Measurements from ENCODE around the gene ST7.
A peak's percentile ranks its signal among the peaks of the same experiment; 100 is the strongest.
"Not testable (repeated sequence)": the region's sequence is repeated elsewhere in the genome, so short reads cannot be mapped to it uniquely, and the experiment has no call there.

The ST7 gene

DNA sequence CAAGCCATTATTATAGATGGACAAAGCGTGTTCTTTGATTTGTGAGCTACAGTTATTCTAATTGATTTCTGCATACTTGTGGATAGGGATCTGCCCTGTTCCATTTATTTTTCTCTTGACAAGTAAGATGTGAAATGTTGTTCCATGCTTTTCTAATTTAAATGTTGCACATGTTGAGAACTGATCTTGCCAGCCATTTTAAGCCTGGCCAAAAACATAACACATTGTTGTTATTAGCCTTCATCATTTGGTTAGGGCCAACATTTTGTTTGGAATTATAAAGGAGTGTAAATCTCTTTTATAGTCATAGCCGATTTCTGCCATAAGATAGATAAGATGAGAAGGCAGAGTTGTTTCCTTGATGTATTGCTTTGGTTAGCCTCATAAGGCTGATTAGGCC, 252.6 kb downstream of the ST7 start:
- DNase-seq: peak; percentile 25

DNA sequence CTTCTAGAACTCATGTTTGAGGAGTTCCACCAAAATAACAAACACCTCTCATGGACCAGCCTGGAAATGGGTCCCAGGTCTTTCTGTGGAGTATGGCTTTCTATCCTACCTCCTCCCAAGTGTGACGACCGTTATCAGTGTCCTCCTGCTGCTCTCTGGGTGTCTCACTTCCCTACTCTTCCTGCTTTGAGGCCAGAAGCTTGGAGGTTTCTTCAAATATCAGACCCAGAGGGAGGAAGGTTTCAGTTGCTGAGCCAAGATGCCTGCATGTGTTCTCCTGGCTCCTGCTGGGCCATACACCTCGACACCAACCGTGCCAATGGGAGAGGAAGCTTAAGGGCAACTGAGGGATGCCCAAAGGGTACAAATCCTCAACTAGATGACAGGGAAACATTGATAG, 255.0 kb downstream of the ST7 start:
- DNase-seq: no peak

DNA sequence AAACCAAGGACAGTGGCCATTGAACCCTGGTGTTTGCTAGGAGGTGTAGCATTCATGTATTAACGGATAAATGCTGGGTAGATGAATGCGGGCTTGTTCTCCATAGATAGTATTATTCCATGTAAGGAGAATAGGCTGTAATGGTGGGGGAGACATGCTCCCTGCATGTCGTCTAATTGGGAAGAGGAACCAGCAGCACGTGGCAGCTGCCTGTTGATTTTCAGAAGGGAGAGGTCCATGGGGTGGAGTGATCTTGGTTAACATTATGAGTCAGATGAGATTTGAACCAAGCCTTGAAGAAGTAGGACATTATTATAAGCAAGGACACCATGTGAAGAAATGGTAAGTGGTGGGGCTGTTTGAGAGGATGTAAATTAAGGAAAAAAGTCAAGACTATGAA, 257.1 kb downstream of the ST7 start:
- no peak for DNase-seq

DNA sequence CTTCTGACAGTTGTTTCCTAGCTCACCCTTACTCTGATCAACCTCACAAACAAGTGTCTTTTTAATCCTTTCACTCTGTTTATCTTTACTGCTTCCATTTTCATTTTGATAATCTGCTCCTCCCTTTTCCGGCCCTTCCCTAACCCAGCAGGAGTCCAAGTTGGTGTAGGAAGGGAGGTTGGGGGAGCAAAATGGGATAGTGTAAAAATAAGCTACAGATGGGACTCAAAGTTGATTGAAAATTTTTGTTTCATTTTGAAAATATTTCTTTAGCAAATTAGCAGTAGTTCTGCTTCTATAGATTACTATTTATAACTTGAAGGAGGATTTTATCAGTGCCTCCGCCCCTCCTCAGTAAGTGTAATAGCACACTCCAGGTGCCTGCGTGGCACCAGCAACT, 257.6 kb downstream of the ST7 start:
- no peak for DNase-seq

DNA sequence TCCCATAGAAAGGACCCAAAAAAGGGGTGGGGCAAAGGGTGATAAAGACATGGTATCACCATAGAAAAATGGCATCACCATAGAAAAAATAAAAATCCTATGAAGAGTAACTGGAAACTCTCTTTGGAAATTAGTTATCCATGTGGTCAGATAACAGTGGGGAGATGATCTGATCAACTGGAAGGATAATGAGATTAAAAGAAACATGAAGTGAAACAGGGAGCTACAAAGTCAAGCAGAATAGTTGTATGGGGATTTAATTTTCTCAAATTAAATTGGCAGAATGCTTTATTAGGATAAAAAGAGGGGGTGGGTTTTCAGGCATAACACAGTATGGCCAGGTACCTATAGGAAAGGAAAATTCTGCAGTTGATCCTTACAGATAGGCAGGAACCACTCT, 258.3 kb downstream of the ST7 start:
- no peak for DNase-seq

DNA sequence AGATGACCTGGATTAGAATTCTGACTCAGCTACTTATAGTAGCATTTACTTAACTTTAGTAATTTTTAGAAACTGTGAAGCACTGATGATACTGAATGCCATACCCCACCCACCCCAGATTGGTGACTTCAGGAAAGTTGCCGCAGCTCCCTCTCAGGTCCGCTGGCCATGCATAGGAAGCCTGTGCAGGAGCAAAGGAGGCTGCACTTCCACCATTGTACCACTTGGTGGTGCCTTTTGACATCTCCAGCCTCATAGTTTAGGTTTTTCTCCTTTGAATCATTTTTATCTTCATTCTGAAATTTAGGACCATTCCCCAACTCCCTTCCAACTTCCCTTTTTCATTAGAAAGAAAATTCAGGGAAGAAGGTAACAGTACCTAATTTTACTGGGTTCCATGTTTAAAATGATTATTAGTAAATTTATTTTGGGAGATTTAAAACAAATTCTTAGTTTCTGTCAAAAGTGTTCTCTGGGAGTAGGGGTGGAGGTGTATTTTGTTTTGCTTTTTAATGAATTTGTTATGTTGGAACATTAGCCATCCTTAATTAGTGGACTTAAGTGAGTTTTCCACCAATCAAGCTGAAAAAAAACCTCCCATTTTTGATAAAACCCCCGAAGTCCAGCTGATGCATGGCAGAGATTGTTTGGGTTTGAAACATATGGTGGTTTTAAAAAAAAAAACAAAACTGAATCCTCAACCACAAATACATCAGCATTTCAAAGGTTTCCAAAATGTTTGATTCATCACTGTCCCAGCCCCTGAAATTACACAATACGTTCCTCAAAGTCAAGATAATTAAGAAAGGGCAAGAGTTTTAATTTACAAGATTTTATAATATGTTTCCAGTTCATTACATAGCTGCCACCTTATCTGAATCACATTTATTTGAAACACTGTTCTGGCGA, 259.9 kb downstream of the ST7 start:
- DNase-seq: peak; percentile 80

DNA sequence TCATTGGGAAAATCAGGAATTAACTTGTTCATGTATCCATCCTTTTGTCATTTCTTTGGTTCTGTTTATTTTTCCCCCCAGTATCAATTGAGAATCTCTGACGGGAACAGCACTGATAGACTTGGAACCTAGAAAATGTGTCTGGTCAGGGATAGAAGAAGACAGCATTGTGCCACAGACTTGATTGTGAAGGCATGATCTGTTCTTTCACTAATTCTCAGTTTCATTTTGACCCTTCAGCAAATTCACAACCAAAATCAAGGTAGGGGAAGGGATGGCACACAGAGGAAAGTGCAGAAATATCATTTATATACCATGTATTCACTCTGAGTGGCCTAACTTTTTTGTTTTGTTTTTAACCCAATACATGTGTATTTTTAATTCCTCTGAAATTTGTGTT, 262.7 kb downstream of the ST7 start:
- DNase-seq: no peak

DNA sequence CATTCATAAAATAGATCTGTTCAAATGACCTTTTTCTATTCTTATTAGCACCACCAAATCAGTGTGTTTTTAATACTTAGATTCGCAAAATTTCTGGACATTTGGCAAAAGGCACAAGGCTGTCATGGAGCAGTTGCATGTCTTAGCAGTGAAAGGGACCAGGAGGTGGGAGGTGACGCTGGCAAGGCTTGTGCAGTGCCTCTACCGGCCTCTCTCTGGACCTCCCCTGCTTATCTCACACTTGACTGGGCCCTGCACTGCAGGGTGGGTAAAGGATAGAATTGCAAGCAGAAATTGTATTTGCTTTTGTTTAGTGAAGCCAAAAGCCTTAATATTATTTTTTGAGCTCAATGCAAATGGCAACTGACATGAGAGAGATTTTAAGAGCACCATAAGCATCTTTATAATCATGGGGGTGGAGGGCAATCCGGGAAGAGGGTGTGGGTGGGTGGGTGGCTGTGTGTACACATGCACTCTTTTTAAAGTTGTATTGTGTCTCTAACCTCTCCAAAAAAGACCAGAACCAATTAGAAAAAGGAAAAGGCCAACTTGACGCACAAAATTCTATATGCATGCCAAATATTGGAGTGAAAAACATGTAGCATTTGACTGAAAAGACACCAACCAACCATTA, 263.3 kb downstream of the ST7 start:
- DNase-seq: no peak

DNA sequence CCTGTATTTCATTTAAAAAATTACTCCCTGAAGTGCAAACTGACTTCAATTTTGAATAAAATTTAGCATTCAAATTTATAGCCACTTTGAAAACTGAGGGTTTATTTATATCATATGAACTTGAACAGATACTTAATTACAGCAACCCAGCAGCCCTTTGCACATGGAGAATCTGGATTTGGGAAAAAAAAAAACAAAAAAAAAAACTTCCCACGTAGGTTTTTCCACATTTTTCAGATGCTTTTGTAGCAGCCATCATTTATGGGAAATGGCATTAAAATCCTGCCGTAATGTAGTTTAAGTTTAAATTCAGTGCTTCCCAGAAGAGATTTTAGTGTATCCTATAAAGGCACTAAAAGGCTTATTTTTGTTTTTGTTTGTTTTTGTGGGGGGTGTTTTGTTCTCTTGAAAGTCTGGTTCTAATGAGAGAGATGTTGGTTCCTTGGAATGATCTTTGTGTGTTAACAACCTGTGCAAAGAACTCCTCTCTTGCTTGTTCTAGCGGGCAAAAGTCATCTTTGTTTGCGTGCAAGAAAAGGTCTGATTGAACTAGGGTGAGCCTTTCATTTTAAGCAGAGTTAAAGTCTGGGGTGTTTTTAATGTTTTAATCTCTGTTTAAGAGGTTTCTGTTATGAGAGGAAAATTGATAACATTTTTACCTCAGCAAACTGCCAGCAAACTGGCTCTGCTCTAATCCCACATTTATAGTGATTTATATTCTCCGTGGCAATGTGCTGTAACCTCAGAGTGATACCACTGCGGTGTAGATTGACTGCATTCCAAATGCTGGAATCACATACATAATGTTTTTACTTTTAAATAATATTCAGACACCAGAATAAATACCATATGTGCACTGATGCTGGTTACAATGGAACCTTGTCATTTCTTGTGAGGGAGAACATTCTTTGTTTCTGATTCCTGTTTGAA, 264.1 kb downstream of the ST7 start:
- peak; percentile 96 for DNase-seq

DNA sequence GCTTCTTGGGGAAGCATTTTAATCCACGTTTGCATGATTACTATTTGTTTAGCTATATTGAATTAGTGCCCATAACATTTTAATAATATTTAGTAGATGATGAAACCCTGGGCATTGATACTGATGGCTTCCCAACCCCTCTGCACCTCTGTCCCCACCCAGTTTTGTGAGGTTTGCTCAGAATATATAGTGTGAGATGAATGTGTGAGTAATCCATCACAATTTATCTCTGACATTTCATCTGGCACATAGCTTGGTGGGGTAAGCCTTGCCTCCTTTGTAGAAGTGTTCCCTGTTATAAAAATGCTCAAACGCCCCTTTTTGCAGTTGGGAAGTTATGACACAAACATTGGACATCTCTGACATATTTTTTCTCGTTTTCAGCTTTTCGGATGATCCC, 265.4 kb downstream of the ST7 start:
- peak; percentile 55 for DNase-seq

DNA sequence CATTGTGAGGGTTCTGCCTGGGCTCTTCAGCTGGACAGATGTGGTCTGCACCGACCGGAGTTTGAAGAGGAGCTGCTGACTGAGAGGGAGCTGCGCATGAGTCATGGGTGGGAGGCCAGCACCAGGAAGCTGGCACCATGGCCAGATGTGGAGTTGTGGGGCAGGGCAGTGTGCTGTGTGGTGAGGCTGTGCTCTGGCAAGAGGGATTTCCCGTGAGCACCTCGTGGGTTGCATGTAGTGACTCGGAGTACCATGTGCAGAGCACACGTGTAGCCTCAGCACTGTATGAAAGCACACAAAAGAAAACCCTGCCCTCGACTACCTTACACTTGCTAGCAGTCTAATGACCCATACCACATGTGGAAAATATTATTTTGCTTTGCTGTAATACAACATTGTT, 266.2 kb downstream of the ST7 start:
- DNase-seq: peak; percentile 34

DNA sequence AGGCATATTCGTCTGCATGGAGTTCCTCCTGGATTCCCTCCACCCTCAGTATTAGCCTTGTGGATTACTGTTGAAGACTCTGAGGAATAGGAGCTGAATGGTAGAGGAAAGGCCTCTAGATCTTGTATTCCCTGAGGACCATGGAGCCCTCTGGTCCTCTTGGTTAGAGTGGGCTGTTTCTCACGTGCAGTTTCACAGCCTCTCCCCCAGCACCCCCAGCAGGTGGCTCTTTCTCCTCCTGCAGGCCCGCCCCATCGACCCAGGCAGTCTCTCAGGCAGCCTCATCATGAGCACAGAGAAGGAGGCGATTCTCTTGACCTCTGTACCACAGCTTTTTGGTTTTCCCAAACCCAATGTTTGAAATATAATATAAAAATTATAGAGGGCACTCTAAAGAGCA, 267.5 kb downstream of the ST7 start:
- DNase-seq: no peak

DNA sequence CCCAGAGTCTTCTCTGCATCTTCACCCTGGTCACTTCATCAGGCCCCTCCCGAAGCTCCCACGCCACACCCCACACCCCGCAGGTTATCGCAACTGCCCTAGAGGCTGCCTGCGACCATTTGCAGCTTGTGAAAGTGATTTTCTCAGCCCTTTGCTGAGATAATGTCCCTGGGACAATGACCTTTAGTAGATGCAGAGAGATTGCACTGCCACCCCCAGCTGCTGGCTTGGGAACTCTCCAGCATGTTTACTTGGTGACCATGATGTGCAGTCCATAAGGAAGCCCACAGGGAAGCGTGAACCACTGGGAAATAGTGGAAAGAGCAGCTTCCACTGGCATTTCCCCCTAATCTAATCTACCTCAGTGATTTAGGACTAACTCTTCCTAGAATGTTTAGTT, 272.2 kb downstream of the ST7 start:
- DNase-seq: no peak

DNA sequence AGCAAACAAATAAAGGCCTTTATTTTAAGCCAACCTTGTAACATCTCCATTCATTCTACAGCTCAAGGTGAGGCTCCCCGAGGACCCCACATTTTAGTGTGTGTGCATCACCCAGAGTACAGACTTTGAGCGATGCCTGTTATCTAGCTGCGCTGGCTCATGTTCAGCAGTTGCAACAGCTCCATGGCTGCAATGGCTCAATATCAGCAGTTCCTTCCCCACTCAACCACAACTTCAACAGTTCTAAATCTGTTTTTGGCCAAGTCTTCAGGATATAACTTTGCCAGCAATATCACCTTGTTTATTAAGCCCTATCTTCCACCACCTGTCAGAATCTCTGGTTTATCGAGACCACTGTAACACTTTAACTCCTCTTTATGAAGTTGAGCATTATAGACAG, 273.8 kb downstream of the ST7 start:
- no peak for DNase-seq

DNA sequence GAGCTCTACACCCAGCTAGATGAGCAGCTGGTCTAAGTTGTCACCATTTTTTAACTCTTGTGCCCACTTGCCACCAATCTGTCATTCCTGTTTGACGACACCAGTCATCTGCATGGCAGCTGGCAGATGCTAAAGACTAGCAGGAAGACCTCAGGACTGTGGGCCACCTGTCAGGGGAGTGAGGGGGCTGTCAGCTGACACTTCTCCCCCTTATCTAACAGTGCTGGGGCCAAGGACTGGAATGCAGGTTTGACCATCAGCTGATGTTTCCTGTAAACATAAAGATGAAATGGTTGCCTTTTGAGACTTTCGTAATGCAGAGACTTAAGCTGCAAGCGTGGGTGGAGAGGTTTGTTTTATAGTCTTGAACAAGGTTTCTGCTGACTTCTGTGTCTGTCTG, 276.0 kb downstream of the ST7 start:
- DNase-seq: peak; percentile 39

DNA sequence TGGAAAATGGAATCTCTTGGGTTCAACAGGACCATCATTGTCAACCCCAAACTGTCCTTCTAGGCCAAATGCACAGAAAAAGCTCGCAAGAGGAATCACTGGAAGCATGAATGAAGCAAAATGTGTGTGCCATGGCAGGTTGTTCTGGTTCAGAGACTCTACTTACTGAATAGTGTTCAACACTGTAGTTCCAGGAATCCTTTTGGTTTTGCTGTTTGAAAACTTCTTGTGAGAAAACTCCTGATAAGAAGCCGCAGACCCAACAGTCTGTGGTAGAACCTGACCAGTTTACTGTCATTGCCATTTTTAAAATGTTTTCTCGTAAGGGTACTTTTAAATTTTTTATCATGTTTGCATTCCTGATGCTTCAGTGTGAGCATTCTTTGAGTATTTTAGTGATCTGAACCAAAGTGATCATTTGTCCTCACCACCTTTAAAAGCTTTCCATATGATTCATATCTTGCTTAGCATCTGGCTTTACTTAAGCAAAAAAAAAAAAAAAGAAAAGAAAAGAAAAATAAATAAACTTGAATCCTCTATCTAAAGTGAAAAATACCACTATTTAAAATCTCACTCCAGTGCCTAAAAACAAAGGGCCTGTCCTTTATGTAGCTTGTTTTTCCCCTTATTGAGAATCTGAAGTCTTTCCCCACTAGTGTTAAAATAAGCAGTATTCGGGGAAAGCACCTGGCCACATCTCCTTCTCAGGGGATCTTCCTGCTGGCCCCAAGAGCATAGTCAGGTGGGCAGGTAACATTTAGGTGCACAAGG, 277.2 kb downstream of the ST7 start:
- peak; percentile 89 for DNase-seq

DNA sequence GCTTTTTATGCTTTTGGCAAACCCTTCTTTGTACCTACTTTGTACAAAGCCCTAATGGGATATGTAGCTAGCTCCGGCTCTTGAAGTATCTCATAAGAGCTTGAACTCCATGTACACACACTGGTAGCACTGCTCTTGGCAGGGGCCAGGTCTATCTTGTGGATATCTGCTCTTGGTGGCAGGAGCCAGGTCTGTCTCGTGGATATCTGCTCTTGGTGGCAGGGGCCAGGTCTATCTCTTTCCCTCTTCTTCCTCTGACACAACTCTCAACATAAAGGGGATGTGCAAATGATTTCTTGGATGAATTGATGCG, 277.7 kb downstream of the ST7 start:
- no peak for DNase-seq

DNA sequence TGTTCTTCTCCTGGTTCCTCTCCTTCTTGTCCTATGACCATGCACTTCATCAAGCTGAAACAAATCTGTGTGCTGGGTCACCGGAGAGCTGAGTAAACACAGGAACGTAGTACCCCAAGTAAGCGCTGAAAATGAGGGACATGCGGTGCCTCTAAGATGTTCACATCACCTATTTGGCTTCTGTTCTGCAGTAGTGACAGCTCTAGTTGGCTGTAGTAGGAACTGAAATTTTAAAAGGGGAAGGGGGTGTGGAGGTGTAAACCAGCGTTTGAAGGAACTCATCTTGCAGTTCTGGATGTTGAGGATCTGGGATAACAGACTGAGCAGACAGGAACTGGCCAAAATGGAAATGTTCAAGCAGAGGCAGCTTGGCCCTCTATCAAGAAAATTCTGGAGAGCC, 284.3 kb downstream of the ST7 start:
- no peak for DNase-seq

DNA sequence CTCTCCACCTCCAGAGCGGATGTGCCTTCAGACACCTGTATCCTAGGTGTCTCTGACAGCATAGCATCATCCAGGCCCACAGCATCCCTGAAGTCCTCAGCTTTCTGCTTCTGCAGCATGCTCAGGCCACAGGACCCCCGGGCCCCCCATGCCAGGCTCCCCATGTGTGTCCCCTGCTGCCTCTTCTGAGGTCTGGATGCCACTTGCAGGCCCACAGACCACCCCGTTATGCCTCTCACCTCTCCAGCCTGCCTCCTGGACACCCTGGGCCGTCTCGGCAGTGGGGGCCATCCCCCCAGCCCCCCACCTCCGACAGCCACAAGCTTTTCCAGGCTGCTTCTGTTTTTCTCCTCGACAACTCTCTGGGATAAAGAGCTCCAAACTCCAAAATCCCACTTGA, 285.2 kb downstream of the ST7 start:
- DNase-seq: no peak

DNA sequence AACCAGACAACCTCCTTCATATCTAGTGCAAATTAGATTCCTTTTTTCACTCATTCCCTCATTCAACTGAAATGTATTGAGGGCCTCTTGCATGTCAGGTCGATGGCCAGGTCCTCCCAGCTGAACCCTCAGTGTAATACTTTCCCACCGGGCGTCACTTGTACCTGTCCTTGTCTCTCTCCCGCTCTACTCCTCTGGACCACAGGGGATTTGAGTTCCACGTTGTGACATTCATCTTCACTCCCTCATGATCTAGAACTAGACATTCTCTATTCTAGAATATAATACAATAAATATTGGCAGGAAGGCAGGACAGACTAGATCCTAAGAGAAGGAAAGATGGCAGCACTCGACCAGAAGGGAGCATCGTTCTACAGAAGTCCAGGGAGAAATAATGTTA, 285.6 kb downstream of the ST7 start:
- DNase-seq: no peak

DNA sequence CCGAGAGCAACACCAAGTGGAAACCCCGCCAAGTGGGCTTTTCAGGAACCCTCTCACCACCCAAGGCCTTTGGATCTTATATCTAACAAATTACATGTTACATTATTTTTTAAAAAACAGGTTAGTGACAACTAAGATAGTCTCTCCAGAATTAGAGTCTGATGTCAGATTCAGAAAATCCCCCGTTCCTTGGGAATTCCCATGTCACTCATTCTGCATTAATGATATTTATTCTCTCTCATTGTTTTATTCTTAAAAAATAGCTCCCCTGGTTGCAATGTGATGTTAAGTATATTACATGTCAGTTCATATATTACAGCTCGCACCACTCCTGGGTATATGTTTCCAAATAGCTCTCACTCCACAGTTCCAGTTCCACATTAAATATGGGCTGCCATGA, 287.8 kb downstream of the ST7 start:
- no peak for DNase-seq

DNA sequence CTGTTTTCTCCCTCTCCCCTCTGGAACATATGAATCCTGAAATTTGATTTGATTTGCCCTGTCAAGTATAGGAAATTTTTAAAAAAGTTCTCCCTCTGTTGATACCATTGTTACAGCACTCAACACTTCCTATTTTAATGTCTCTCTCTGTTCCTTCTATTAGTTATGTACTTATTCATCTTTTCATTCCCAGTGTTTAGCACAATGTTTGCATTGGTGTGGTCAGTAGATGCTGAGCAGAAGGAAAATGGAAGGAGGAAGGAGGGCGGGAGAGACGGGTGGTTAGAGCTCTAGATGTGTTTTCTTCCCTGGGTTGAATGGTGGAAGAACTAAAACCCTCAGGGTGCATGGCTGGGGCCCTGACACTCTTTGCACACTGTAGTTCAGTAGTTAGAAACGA, 290.1 kb downstream of the ST7 start:
- DNase-seq: no peak

DNA sequence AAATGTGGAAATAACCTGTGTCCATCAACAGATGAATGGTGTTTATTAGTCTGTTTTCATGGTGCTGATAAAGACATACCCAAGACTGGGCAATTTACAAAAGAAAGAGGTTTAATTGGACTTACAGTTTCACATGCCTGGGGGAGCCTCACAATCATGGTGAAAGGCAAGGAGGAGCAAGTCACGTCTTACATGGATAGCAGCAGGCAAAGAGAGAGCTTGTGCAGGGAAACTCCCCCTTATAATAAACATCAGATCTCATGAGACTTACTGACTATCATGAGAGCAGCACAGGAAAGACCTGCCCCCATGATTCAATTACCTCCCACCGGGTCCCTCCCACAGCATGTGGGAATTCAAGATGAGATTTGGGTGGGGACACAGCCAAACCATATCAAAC, 292.4 kb downstream of the ST7 start:
- DNase-seq: not testable (repeated sequence)
